Epithelial cell of proximal tubule (primary cell): ENCODE data around the gene NISCH. TPM values are rescaled to one million over a fixed set of nuclear protein-coding genes. Genes with fewer than 3 reads are reported as not detected.

Source experiments
- DNase-seq: peaks from one replicate; pipeline ENCODE4 v3.0.0-alpha.2; 2011; ENCODE audit warnings: low read depth
- H3K4me3 ChIP-seq: 2 replicates; pipeline ENCODE4 v1.5.1; 2011; ENCODE audit warnings: low read depth, mild to moderate bottlenecking, low read length
- CTCF ChIP-seq: conservative IDR thresholded peaks from 2 replicates; pipeline ENCODE4 v1.5.1; 2012; ENCODE audit warnings: low read depth, mild to moderate bottlenecking, low read length
- total RNA-seq: library from RNA; depleted of rRNA; stranded (reverse); fragments of >200 nt; gene quantifications from 2 replicates; pipeline ENCODE4 v1.2.3, GENCODE V29; 2015

NISCH gene
- total RNA-seq, 1 donor from 2014 or later, result 40.8 TPM

- H3K4me3 ChIP-seq, result no peak overlapping the region
- no peak for DNase-seq
- no peak for TF ChIP-seq CTCF
Observed at GRCh38 chr3:52501046-52501445, 45.6 kb downstream of the NISCH start.

GRCh38 chr3:52502001-52502400 lies 46.6 kb downstream of the NISCH start:
- no peak for TF ChIP-seq CTCF

GRCh38 chr3:52502808-52503350 lies 47.5 kb downstream of the NISCH start:
- no peak for DNase-seq
- no peak for TF ChIP-seq CTCF
- no peak overlapping the region for H3K4me3 ChIP-seq

More at GRCh38 chr3:52502001-52502400, 46.6 kb downstream of the NISCH start:
- no peak overlapping the region for H3K4me3 ChIP-seq
- DNase-seq, result no peak

DNA sequence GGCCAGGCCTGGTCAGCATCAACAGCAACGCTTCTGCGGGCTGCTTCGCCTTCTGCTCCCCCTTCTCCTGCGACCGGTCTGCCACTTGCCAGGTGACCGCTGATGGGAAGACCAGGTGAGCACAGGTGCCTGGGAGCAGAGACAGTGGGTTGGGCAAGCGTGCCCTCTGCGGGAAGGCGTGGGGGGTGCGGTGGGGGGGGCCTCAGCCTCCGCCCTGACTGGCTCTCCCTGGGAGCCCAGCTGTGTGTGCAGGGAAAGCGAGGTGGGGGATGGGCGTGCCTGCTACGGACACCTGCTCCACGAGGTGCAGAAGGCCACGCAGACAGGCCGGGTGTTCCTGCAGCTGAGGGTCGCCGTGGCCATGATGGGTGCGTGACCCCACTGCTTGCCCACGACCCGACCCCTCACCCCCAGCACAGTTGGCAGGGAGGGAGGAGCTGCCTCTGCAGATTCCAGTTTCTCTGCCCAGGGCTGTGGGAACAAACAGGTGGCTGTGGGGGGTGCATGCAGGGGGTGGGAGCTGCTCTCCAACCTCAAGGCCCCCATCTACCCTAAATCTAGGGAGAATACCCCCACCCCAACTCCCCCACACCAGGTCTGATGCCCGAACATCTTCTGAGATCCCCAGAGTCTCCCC lies 48.5 kb downstream of the NISCH start:
- no peak for TF ChIP-seq CTCF
- DNase-seq, result no peak
- no peak overlapping the region for H3K4me3 ChIP-seq

DNA sequence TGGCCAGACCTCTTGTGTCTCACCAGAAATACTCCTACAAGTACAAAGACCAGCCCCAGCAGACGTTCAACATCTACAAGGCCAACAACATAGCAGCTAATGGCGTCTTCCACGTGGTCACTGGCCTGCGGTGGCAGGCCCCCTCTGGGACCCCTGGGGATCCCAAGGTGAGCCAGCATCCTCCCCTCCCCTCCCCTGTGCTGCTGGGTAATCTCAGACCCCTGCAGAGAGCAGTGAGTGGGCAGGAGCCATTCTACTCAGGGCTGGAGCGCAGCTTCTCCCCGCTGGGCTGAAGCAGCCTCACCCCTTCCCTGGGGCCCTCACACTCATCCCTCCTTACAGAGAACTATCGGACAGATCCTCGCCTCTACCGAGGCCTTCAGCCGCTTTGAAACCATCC lies 49.6 kb downstream of the NISCH start:
- no peak for TF ChIP-seq CTCF
- DNase-seq, result no peak
- no peak overlapping the region for H3K4me3 ChIP-seq

DNA sequence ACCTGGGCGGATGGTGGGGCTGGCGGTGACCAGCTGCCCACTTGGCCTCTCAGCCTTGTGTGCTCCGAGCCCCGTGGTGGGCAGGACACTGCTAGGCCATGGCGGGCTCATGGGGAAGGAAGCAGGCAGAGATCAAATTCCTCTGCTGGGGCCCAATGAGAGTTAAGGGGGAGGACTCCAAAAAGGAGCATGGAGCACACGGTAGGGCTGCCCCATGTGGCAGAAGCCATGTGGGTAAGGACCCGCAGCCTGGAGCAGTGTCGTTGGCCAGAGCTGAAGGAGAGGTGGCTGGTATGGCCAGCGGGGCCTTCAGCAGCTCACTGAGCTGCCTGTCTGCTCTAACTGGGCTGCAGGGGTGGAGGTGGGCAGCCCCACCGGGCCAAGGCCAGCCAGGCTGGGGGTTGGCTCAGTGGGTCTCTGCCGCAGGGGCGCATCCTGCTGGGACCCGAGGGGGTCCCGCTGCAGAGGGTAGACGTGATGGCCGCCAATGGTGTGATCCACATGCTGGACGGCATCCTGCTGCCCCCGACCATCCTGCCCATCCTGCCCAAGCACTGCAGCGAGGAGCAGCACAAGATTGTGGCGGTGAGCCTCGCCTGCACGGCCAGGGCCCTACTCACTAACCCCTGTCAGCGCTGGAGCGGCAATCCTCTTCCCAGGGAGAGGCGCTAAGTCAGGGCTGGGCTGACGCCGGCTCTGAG lies 51.0 kb downstream of the NISCH start:
- no peak for DNase-seq
- H3K4me3 ChIP-seq, result no peak overlapping the region
- no peak for TF ChIP-seq CTCF
